ENCODE data around the gene TEAD4. TPM values are rescaled to one million over a fixed set of nuclear protein-coding genes. Genes with fewer than 3 reads are reported as not detected.

The TEAD4 gene
- total RNA-seq, 2 experiments from 2014 or later, result not detected

GRCh38 chr12:2939191-2939590 lies 20.0 kb upstream of the TEAD4 start:
- intact Hi-C loops (cut with micrococcal nuclease; ENCODE audit: unreplicated experiment), result no loop called here
- Histone ChIP-seq H3K9me2 (ENCODE audit: insufficient read depth, low read length) (no peaks in the 10 kb centered on the region), H3K4me2 (ENCODE audit: low read length) (no peak overlapping the region), H2AFZ (ENCODE audit: low read length) (no peak overlapping the region), H3K9me3 (ENCODE audit: low read length) (no peaks in the 10 kb centered on the region), H3K36me3 (ENCODE audit: insufficient read depth, low read length) (no peaks in the 10 kb centered on the region), H3K4me3 (ENCODE audit: low read depth, low read length, poor library complexity, severe bottlenecking) (no peak overlapping the region), H4K20me1 (ENCODE audit: insufficient read depth, low read length) (no peaks in the 10 kb centered on the region), H3K79me2 (ENCODE audit: insufficient read depth, low read depth, low read length) (no peaks in the 10 kb centered on the region), H3K4me1 (ENCODE audit: insufficient read depth, low read length, poor library complexity, severe bottlenecking) (no peaks in the 10 kb centered on the region), H3K27ac (ENCODE audit: low read depth, low read length, poor library complexity, severe bottlenecking) (no peak overlapping the region)
- CTCF ChIA-PET (ENCODE audit: unreplicated experiment), result no interaction called here
- BruUV-seq (replicated peaks), result no TSS peak
- DNase-seq (ENCODE audit: low spot score), result no peak
- TF ChIP-seq CTCF (conservative IDR thresholded peaks at IDR 0.05; ENCODE audit: low read length) (no peak), EZH2phosphoT487 (IDR thresholded peaks at IDR 0.05; ENCODE audit: borderline replicate concordance, low read depth, low read length) (no peak)
- POLR2A ChIA-PET, result no interaction called here

DNA sequence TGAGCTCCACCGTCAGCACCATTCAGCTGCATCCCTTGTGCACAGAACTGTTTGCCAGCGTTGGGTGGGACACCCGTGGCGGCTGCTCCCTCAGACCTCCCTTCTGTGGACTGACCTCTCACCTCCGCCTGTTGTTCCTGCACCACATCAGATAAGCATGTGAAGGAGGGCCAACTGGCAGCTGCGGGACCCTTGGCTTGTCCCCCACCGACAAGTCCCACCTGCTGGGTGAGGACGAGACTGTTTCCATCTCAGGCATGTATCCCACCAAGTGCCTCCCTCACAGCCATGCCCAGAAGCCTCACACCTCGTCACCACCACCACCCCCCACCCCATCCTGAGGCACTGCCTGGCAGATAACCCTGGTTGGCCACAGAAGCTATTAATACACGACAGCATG lies 18.6 kb upstream of the TEAD4 start:
- Histone ChIP-seq H3K79me2 (ENCODE audit: insufficient read depth, low read depth, low read length) (no peaks in the 10 kb centered on the region), H3K27ac (ENCODE audit: low read depth, low read length, poor library complexity, severe bottlenecking) (no peak overlapping the region), H3K9me3 (ENCODE audit: low read length) (no peaks in the 10 kb centered on the region), H3K9me2 (ENCODE audit: insufficient read depth, low read length) (no peaks in the 10 kb centered on the region), H3K36me3 (ENCODE audit: insufficient read depth, low read length) (no peaks in the 10 kb centered on the region), H4K20me1 (ENCODE audit: insufficient read depth, low read length) (no peaks in the 10 kb centered on the region), H3K4me1 (ENCODE audit: insufficient read depth, low read length, poor library complexity, severe bottlenecking) (no peaks in the 10 kb centered on the region), H3K4me2 (ENCODE audit: low read length) (no peak overlapping the region), H2AFZ (ENCODE audit: low read length) (no peak overlapping the region), H3K4me3 (ENCODE audit: low read depth, low read length, poor library complexity, severe bottlenecking) (no peak overlapping the region)
- CTCF ChIA-PET (ENCODE audit: unreplicated experiment), result no interaction called here
- TF ChIP-seq EZH2phosphoT487 (IDR thresholded peaks at IDR 0.05; ENCODE audit: borderline replicate concordance, low read depth, low read length), result no peak
- no peak for TF ChIP-seq CTCF (conservative IDR thresholded peaks at IDR 0.05; ENCODE audit: low read length)
- intact Hi-C loops (cut with micrococcal nuclease; ENCODE audit: unreplicated experiment), result loop anchor here (5.0 kb wide), 1 partner anchor 48 kb away; the partner anchor contains the start of gene TULP3
- BruUV-seq (replicated peaks), result no TSS peak
- DNase-seq (ENCODE audit: low spot score), result no peak
- POLR2A ChIA-PET, result interaction anchor here (0.6 kb wide), 1 partner anchor 90 kb away, joined by 4 read pairs; no protein-coding TSS in a partner anchor

DNA sequence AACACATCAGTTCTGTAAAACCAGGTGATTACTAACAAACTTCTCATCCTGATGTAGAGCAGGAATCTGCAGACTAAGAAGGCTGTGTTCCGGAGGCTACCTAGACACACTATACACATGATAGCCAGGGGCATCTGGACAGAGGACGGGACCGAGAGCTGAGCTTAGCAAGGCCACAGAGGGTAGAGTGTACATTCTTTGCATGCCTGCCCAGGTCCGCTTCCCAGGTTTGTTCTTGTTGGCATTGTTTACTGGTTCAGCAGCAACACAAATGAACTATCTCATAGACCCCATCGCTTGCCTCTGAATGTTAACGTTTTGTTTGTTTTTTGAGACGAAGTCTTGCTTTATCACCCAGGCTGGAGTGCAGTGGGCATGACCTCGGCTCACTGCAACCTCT lies 17.7 kb upstream of the TEAD4 start:
- Histone ChIP-seq H3K36me3 (ENCODE audit: insufficient read depth, low read length) (no peaks in the 10 kb centered on the region), H3K4me3 (ENCODE audit: low read depth, low read length, poor library complexity, severe bottlenecking) (no peak overlapping the region), H3K27ac (ENCODE audit: low read depth, low read length, poor library complexity, severe bottlenecking) (no peak overlapping the region), H3K4me1 (ENCODE audit: insufficient read depth, low read length, poor library complexity, severe bottlenecking) (no peaks in the 10 kb centered on the region), H3K9me3 (ENCODE audit: low read length) (no peaks in the 10 kb centered on the region), H3K9me2 (ENCODE audit: insufficient read depth, low read length) (no peaks in the 10 kb centered on the region), H3K79me2 (ENCODE audit: insufficient read depth, low read depth, low read length) (no peaks in the 10 kb centered on the region), H2AFZ (ENCODE audit: low read length) (no peak overlapping the region), H4K20me1 (ENCODE audit: insufficient read depth, low read length) (no peaks in the 10 kb centered on the region), H3K4me2 (ENCODE audit: low read length) (no peak overlapping the region)
- DNase-seq (ENCODE audit: low spot score), result no peak
- ChIA-PET CTCF (ENCODE audit: unreplicated experiment) (no interaction called here), POLR2A (no interaction called here)
- no TSS peak for BruUV-seq (replicated peaks)
- TF ChIP-seq CTCF (conservative IDR thresholded peaks at IDR 0.05; ENCODE audit: low read length) (no peak), EZH2phosphoT487 (IDR thresholded peaks at IDR 0.05; ENCODE audit: borderline replicate concordance, low read depth, low read length) (no peak)
- intact Hi-C loops (cut with micrococcal nuclease; ENCODE audit: unreplicated experiment), result loop anchor here (5.0 kb wide), 1 partner anchor 49 kb away; the partner anchor contains the start of gene TULP3

All from OCI-LY7 (cell line).